ENCODE measurements around the gene OR6N1. TPM values are rescaled to one million over a fixed set of nuclear protein-coding genes. Genes with fewer than 3 reads are reported as not detected.

OR6N1 gene, protein sequence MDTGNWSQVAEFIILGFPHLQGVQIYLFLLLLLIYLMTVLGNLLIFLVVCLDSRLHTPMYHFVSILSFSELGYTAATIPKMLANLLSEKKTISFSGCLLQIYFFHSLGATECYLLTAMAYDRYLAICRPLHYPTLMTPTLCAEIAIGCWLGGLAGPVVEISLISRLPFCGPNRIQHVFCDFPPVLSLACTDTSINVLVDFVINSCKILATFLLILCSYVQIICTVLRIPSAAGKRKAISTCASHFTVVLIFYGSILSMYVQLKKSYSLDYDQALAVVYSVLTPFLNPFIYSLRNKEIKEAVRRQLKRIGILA
- polyA plus RNA-seq (2013, experiment 1 of 2): not detected
- not detected for polyA plus RNA-seq (2013, experiment 2 of 2)

DNA sequence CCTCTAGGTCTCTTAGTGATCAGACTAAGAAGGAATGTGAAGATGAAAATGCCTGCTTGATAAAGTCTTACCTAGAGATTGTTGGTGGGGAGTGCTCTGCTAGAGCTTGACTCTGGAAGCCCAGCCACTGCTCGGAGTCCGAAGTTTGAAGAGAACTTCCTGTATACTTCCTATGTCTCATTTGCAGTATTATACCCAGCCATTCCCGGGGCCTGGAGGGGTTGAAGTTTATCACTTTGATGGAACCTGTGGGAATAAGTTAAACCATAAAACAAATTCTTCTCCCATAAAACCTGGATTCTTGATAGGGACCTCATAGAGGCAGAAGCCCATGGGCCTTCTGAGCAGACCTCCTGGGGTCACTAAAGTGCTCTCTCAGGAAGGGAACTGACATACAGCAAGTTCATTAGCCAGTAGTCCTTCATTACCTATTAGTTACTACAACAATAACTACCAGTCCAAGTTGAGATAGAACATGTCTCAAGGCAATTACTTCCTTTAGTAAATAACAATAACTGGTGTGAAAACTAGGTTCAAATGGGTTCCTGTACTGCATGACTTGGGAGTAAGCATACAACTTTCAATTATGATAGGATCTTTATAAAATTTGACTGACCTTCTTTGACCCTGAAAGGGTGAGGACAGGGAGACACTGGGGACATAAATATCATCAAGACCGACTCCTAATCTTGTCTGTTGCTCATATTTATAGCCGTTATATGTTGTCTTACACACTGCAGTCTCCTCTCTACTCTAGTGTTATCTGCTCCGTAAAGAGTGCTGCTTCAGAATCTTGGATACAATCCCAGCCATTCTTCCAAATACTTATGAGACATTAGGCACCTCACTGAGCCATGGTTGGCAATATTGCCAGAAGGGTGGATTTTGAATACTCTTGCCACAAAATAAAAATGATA is at the start of gene OR6N1:
TSS of gene OR6N1 (minus strand) at position 246 of the 917 bp plus-strand sequence. CDS start 5,513 bp downstream, outside the sequence.
- no peak within 1 kb of the TSS for H3K4me2 ChIP-seq (ENCODE audit: low read length, poor library complexity, severe bottlenecking)
- no peak within 1 kb of the TSS for H4K8ac ChIP-seq (ENCODE audit: low read length)
- H3K9me3 ChIP-seq (ENCODE audit: control insufficient read depth, low read length): no peaks in the 10 kb centered on the region
- H3K14ac ChIP-seq (ENCODE audit: low read length in 2 of 2): no peak within 1 kb of the TSS
- H3K18ac ChIP-seq (ENCODE audit: low read depth in 1 of 2, low read length in 2 of 2): no peak within 1 kb of the TSS
- no peak within 1 kb of the TSS for H4K91ac ChIP-seq (ENCODE audit: low read length)
- H3K23ac ChIP-seq (ENCODE audit: low read length in 2 of 2): no peak within 1 kb of the TSS
- no peak within 1 kb of the TSS for H2AK5ac ChIP-seq (ENCODE audit: low read length, severe bottlenecking)
- H2AFZ ChIP-seq (ENCODE audit: low read depth, low read length): no peak within 1 kb of the TSS
- H3K36me3 ChIP-seq (ENCODE audit: control insufficient read depth in 1 of 2, insufficient read depth in 2 of 2, low read depth in 1 of 2, low read length in 2 of 2): no peaks in the 10 kb centered on the region
- no peak within 1 kb of the TSS for H3K4me3 ChIP-seq (ENCODE audit: insufficient read depth in 1 of 2, low read depth in 1 of 2, low read length in 2 of 2)
- no peak within 1 kb of the TSS for H2BK12ac ChIP-seq (ENCODE audit: low read length in 2 of 2)
- H2BK120ac ChIP-seq (ENCODE audit: low read depth, low read length): no peak within 1 kb of the TSS
- H2BK15ac ChIP-seq (ENCODE audit: low read depth, poor library complexity, severe bottlenecking): no peak within 1 kb of the TSS
- no peak within 1 kb of the TSS for H3K27ac ChIP-seq (ENCODE audit: low read length, poor library complexity, severe bottlenecking)
- H3K4ac ChIP-seq (ENCODE audit: low read depth in 1 of 2, low read length in 2 of 2): no peak within 1 kb of the TSS
- no peak within 1 kb of the TSS for H2BK5ac ChIP-seq (ENCODE audit: low read depth, low read length, poor library complexity, severe bottlenecking)
- 57% methylated on average over 5 of the region's 6 CpGs for WGBS
- DNase-seq: no peak
- H3K9ac ChIP-seq (ENCODE audit: low read length): no peak within 1 kb of the TSS
- H3K4me1 ChIP-seq (ENCODE audit: control insufficient read depth, insufficient read depth, low read depth, low read length): no peaks in the 10 kb centered on the region
- H3K27me3 ChIP-seq (ENCODE audit: control insufficient read depth in 1 of 2, insufficient read depth in 1 of 2, low read length in 2 of 2): no peaks in the 10 kb centered on the region
- no peaks in the 10 kb centered on the region for H3K79me1 ChIP-seq (replicated peaks; ENCODE audit: low read length, poor library complexity, severe bottlenecking)

DNA sequence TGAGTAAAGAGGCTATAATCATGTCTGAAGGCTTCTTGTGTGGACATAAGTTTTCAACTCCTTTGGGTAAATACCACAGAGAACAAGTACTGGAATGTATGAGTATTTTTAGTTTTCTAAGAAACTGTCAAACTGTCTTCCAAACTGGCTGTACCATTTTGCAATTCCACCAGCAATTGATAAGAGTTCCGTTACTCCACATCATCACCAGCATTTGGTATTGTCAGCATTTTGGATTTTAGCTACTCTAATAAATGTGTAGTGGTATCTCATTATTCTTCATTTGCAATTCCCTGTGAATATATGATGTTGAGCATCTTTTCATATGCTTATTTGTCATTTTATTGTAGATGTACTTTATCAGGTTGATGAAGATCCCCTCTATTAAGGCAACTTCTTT is 49.7 kb upstream of the OR6N1 start:
- Histone ChIP-seq H3K4ac (ENCODE audit: low read depth in 1 of 2, low read length in 2 of 2) (no peak overlapping the region), H3K9me3 (ENCODE audit: control insufficient read depth, low read length) (no peaks in the 10 kb centered on the region), H3K79me1 (replicated peaks; ENCODE audit: low read length, poor library complexity, severe bottlenecking) (no peaks in the 10 kb centered on the region), H2BK120ac (ENCODE audit: low read depth, low read length) (no peak overlapping the region), H3K14ac (ENCODE audit: low read length in 2 of 2) (no peak overlapping the region), H2BK12ac (ENCODE audit: low read length in 2 of 2) (no peak overlapping the region), H3K23ac (ENCODE audit: low read length in 2 of 2) (no peak overlapping the region), H3K18ac (ENCODE audit: low read depth in 1 of 2, low read length in 2 of 2) (no peak overlapping the region), H2AFZ (ENCODE audit: low read depth, low read length) (no peak overlapping the region), H4K8ac (ENCODE audit: low read length) (no peak overlapping the region), H3K27ac (ENCODE audit: low read length, poor library complexity, severe bottlenecking) (no peak overlapping the region), H3K36me3 (ENCODE audit: control insufficient read depth in 1 of 2, insufficient read depth in 2 of 2, low read depth in 1 of 2, low read length in 2 of 2) (no peaks in the 10 kb centered on the region), H2BK15ac (ENCODE audit: low read depth, poor library complexity, severe bottlenecking) (no peak overlapping the region), H3K4me1 (ENCODE audit: control insufficient read depth, insufficient read depth, low read depth, low read length) (no peaks in the 10 kb centered on the region), H4K91ac (ENCODE audit: low read length) (no peak overlapping the region), H3K9ac (ENCODE audit: low read length) (no peak overlapping the region), H2BK5ac (ENCODE audit: low read depth, low read length, poor library complexity, severe bottlenecking) (no peak overlapping the region), H3K4me3 (ENCODE audit: insufficient read depth in 1 of 2, low read depth in 1 of 2, low read length in 2 of 2) (no peak overlapping the region), H3K27me3 (ENCODE audit: control insufficient read depth in 1 of 2, insufficient read depth in 1 of 2, low read length in 2 of 2) (no peaks in the 10 kb centered on the region), H2AK5ac (ENCODE audit: low read length, severe bottlenecking) (no peak overlapping the region), H3K4me2 (ENCODE audit: low read length, poor library complexity, severe bottlenecking) (no peak overlapping the region)
- no peak for DNase-seq
- no CpG with 5 or more reads among the region's 1 CpG for WGBS

DNA sequence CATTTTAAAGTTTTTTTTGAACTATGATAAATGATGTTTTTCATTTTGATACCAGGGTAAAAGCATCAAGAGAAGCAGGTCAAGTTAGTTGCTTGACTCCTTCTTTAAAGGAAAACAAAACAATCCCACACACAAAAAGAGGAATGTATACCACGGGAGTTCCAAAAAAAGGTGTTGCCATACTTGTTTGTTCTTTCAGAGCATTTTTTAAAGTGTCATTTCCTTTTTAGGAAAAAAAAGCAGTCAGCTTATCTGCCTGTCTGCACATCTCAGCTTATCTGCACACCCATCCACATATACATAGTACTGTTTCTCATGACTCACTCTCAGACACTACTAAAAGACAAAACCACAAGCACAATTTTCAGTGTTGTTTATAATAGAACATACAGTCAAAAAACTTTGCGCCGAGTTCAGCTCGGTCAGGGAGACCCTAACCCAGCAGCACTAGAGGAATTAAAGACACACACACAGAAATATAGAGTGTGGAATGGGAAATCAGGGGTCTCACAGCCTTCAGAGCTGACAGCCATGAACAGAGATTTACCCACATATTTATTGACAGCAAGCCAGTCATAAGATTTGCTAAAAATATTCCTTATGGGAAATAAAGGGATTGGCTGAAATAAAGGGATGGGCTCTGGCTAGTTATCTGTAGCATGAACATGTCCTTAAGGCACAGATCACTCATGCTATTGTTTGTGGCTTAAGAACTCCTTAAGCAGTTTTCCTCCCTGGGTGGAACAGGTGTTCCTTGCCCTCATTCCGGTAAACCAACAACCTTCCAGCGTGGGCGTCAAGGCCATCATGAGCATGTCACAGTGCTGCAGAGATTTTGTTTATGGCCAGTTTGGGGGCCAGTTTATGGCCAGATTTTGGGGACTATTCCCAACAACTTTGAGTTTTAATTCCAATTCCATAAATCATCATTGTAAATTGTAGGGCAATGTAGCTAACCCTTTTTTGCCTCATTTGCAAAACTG is 47.8 kb upstream of the OR6N1 start:
- H2BK12ac ChIP-seq (ENCODE audit: low read length in 2 of 2): no peak overlapping the region
- H3K4me1 ChIP-seq (ENCODE audit: control insufficient read depth, insufficient read depth, low read depth, low read length): no peaks in the 10 kb centered on the region
- no peak overlapping the region for H3K4me3 ChIP-seq (ENCODE audit: insufficient read depth in 1 of 2, low read depth in 1 of 2, low read length in 2 of 2)

More for the DNA sequence above, 47.8 kb upstream of the OR6N1 start:
- Histone ChIP-seq H3K79me1 (replicated peaks; ENCODE audit: low read length, poor library complexity, severe bottlenecking) (no peaks in the 10 kb centered on the region), H2AK5ac (ENCODE audit: low read length, severe bottlenecking) (no peak overlapping the region), H4K91ac (ENCODE audit: low read length) (no peak overlapping the region), H2BK120ac (ENCODE audit: low read depth, low read length) (no peak overlapping the region), H4K8ac (ENCODE audit: low read length) (no peak overlapping the region), H3K27ac (ENCODE audit: low read length, poor library complexity, severe bottlenecking) (no peak overlapping the region), H3K27me3 (ENCODE audit: control insufficient read depth in 1 of 2, insufficient read depth in 1 of 2, low read length in 2 of 2) (no peaks in the 10 kb centered on the region), H3K18ac (ENCODE audit: low read depth in 1 of 2, low read length in 2 of 2) (no peak overlapping the region), H3K4ac (ENCODE audit: low read depth in 1 of 2, low read length in 2 of 2) (no peak overlapping the region), H3K4me2 (ENCODE audit: low read length, poor library complexity, severe bottlenecking) (no peak overlapping the region), H2AFZ (ENCODE audit: low read depth, low read length) (no peak overlapping the region), H3K9ac (ENCODE audit: low read length) (no peak overlapping the region), H2BK5ac (ENCODE audit: low read depth, low read length, poor library complexity, severe bottlenecking) (no peak overlapping the region), H3K23ac (ENCODE audit: low read length in 2 of 2) (no peak overlapping the region), H2BK15ac (ENCODE audit: low read depth, poor library complexity, severe bottlenecking) (peak overlapping the region; percentile 48), H3K36me3 (ENCODE audit: control insufficient read depth in 1 of 2, insufficient read depth in 2 of 2, low read depth in 1 of 2, low read length in 2 of 2) (no peaks in the 10 kb centered on the region), H3K14ac (ENCODE audit: low read length in 2 of 2) (no peak overlapping the region), H3K9me3 (ENCODE audit: control insufficient read depth, low read length) (no peaks in the 10 kb centered on the region)
- WGBS: 49% methylated on average over 7 of the region's 7 CpGs
- DNase-seq: peak; percentile 75
